ENCODE results near the gene URM1. TPM values are rescaled to one million over a fixed set of nuclear protein-coding genes. Genes with fewer than 3 reads are reported as not detected.

The URM1 gene
- total RNA-seq, 1 experiment from 2014 or later, result 46.6 TPM

- H3K79me2 ChIP-seq (ENCODE audit: insufficient read depth, low read length), result peaks cover 8% of the 10 kb centered on the region; the same call in 1 of the 2 replicates
- no peak overlapping the region; a peak in 1 of 5 replicates for H3K4me3 Mint-ChIP-seq
- no peak overlapping the region for H3K27ac ChIP-seq (ENCODE audit: insufficient read length, low read depth, low read length)
- no peak overlapping the region for H4K91ac ChIP-seq (ENCODE audit: insufficient read length, low read depth, low read length)
- H3K9ac ChIP-seq (ENCODE audit: extremely low read depth, insufficient read length, low read length), result no peak overlapping the region
- no peak overlapping the region for H3T11ph ChIP-seq (ENCODE audit: low read length)
- no peak overlapping the region for H2BK20ac ChIP-seq (ENCODE audit: low read depth, low read length, poor library complexity, severe bottlenecking)
- H2AFZ ChIP-seq (ENCODE audit: low read length), result no peak overlapping the region
- no peak for DNase-seq
- H3K27ac Mint-ChIP-seq, result no peak overlapping the region
- 0 out of 2 replicates have a peak, but pooled peaks cover under 1% of the 10 kb centered on the region for H3K27me3 ChIP-seq (ENCODE audit: insufficient read depth, low read length)
- no peaks in the 10 kb centered on the region for H3K9me3 ChIP-seq (ENCODE audit: control insufficient read depth, low read depth, low read length)
- H3K27me3 Mint-ChIP-seq (ENCODE audit: low read depth), result peaks cover 28% of the 10 kb centered on the region
- no peak overlapping the region for H2BK120ac ChIP-seq (ENCODE audit: low read depth, low read length, poor library complexity, severe bottlenecking)
- H3K56ac ChIP-seq (ENCODE audit: insufficient read length, low read depth, low read length), result no peak overlapping the region
- TF ChIP-seq CTCF (conservative IDR thresholded peaks at IDR 0.05), result no peak
- no peak overlapping the region for H3K4ac ChIP-seq (ENCODE audit: low read depth, low read length)
- no peak overlapping the region for H3K23ac ChIP-seq (ENCODE audit: insufficient read length, low read depth, low read length)
- no peaks in the 10 kb centered on the region for H3K23me2 ChIP-seq (ENCODE audit: insufficient read length, low read depth, low read length, poor library complexity, severe bottlenecking)
- H2BK12ac ChIP-seq (ENCODE audit: insufficient read length, low read depth, low read length), result no peak overlapping the region
- no peak overlapping the region for H2BK15ac ChIP-seq (ENCODE audit: low read depth, low read length)
- WGBS (ENCODE audit: extremely low coverage, insufficient read length, low lambda C conversion rate), result no CpG with 5 or more reads among the region's 9 CpGs
- H2BK5ac ChIP-seq (ENCODE audit: insufficient read length, low read length), result no peak overlapping the region
- H4K20me1 ChIP-seq (ENCODE audit: control insufficient read depth, insufficient read depth, insufficient read length), result no peaks in the 10 kb centered on the region
- peaks cover 16% of the 10 kb centered on the region for H3K79me1 ChIP-seq (ENCODE audit: insufficient read depth, low read depth, low read length, poor library complexity, severe bottlenecking)
- H4K8ac ChIP-seq (replicated peaks; ENCODE audit: insufficient read length, low read depth, low read length), result no peak overlapping the region
- H3K14ac ChIP-seq (ENCODE audit: insufficient read depth, low read length), result no peak overlapping the region
- H3K4me1 ChIP-seq (ENCODE audit: insufficient read depth, low read length), result peaks cover 3% of the 10 kb centered on the region; the same call in 1 of the 2 replicates
- no peak overlapping the region for H2AK5ac ChIP-seq (ENCODE audit: insufficient read length, low read length)
- H3K36me3 Mint-ChIP-seq (ENCODE audit: insufficient read depth in 1 of 3, low read depth in 3 of 3), result peaks cover 6 to 18% (median 10%) of the 10 kb centered on the region in 3 experiments; a peak in 6 of 7 replicates
- no peak overlapping the region for H4K5ac ChIP-seq (ENCODE audit: insufficient read length, low read depth, low read length)
- H3K18ac ChIP-seq (ENCODE audit: insufficient read length, low read depth, low read length), result no peak overlapping the region
- H3K4me2 ChIP-seq (ENCODE audit: insufficient read depth, insufficient read length, low read length), result no peak overlapping the region
- H3K4me1 Mint-ChIP-seq, result peaks cover 20 to 22% of the 10 kb centered on the region in 2 experiments
- peaks cover 0 to 4% of the 10 kb centered on the region in 2 experiments; a peak in 1 of 5 replicates for H3K9me3 Mint-ChIP-seq
These were observed 3.1 kb downstream of the URM1 start for GRCh38 chr9:128374221-128374675.

All from H9 (cell line).